Measurements from ENCODE around the gene CLEC18B. TPM values are rescaled to one million over a fixed set of nuclear protein-coding genes. Genes with fewer than 3 reads are reported as not detected.
"Not testable (repeated sequence)": the region's sequence is repeated elsewhere in the genome, so short reads cannot be mapped to it uniquely, and the experiment has no call there.

Gene CLEC18B
- total RNA-seq, 2 donors from 2014 or later = 0.38 to 0.55 TPM

DNA sequence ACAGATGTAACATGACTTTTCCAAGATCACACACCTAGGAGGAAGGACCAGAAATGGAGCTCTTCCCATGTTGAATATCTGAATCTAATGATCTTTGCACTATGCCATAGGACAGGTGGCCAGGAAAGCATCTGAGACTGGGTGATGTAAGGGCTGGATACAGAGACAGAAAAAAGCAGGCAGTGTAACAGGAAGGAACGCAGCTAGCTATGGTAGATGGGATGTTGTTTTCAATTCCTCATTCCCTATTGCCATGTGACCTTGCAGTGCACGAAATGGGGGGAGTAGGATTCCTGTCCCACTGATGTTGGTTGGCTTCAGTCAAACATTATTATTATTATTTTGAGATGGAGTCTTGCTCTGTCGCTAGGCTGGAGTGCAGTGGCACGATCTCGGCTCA lies 48.9 kb downstream of the CLEC18B start:
- DNase-seq (no peak), ATAC-seq (no peak)
- intact Hi-C loops (cut with DNase I) = no loop called here

DNA sequence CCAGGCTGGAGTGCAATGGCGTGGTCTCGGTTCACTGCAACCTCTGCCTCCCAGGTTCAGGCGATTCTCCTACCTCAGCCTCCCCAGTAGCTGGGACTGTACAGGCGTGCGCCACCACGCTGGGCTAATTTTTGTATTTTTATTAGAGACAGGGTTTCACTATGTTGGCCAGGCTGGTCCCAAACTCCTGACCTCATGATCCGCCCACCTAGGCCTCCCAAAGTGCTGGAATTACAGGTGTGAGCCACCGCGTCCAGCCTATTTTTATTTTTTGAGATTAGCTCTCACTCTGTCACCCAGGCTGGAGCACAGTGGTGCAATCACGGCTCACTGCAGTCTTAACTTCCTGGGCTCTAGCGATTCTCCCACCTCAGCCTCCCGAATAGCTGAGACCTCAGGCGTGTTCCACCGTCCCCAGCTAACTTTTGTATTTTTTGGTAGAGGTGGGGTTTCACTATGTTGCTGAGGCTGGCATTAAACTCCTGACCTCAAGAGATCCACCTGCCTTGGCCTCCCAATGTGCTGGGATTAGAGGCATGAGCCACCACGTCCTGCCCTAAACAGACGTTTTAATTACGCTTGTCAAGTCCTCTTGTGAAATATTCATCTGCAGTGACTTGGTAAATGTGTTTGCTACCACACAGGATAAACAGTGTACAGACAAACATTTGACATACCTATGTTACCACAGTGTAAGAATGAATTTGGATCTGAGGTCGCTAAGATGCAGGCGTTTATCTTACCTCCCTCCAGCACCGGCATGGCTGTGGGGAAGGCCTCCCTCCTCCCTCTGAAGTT lies 50.7 kb downstream of the CLEC18B start:
- ATAC-seq; intact Hi-C loops (cut with DNase I); DNase-seq: not testable (repeated sequence)

DNA sequence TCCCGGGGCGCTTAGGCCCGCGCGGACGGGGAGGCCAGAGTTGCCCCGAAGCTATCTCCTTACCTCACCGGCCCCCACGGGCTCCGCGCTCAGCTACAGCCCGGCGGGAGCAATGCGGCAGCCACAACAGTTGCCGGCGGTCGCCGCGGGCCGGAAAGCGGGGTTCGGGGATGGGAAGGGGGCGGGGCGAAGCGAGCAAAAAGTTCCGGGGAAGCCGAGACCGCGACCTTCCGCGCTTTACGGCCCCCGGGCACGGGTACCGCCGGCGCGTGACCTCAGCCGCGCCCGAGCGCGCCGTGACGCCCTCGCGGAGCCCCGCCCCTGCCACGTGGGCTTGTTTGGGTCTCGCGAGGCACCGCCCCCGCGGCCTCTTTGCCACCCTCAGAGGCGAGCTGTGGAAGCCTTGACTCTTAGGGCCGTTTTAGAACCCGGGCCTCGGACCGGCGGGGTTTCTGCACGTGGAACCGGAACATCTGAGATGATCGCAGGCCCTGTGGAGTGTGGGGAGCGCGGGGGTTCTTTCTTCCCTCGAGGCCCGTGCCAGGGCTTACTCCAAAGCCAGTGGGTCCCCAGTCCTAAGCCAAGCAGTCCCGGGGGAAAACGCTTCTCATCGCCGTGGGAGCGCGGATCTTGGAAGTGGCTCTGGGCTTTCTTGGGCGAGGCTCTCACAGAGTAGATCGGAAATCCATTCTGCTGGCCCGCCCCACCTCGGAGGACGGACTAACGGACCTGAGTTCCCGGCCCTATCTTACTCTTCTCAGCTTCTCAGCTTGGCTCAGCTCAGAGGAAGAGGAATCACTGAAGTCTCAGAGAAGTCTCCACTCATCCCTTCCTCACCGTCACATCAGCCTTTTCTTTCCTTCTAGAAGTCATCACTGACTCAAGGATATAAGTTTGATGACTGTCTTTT lies 53.0 kb downstream of the CLEC18B start:
- ATAC-seq = peak; percentile 98 to 99
- peak; percentile 100 for DNase-seq
- intact Hi-C loops (cut with DNase I) = not testable (repeated sequence)

GRCh38 chr16:74367469-74368001 lies 53.7 kb downstream of the CLEC18B start:
- DNase-seq = peak; percentile 70
- ATAC-seq = peak; percentile 42 to 61
- intact Hi-C loops (cut with DNase I) = not testable (repeated sequence)

GRCh38 chr16:74361646-74362610 lies 59.4 kb downstream of the CLEC18B start:
- DNase-seq; intact Hi-C loops (cut with DNase I): not testable (repeated sequence)
- ATAC-seq = peak in 1 of 2 donors; percentile 10

Other genes starting within 250 kb of the CLEC18B start
- 100 to 1,000 TPM in 1 of 2 donors, 10 to 100 TPM in 1; 89.5 to 102 TPM for gene PSMD7, start 124.7 kb downstream of the CLEC18B start, total RNA-seq
- gene NPIPB15, start 45.2 kb downstream of the CLEC18B start, total RNA-seq = 1 to 10 TPM in 1 of 2 donors, not detected in 1; 2.5 TPM
- 10 to 100 TPM; 78.7 to 86.6 TPM for gene GLG1, start 185.6 kb upstream of the CLEC18B start, total RNA-seq
- 1 to 10 TPM; 7.2 to 8.8 TPM for gene RFWD3, start 245.4 kb upstream of the CLEC18B start, total RNA-seq